Breast epithelium (tissue), 4 donors: ENCODE results near the gene PKDCC. TPM values are rescaled to one million over a fixed set of nuclear protein-coding genes. Genes with fewer than 3 reads are reported as not detected.

ENCODE experiments used
- DNase-seq, 2 donors: peaks; one replicate each; pipeline ENCODE4 v3.0.0-alpha.2; 2019; ENCODE audit warnings: low spot score in 2 of 2
- H3K27ac ChIP-seq, 2 donors: fragments of 200-600 bp; sonication (generic) in 1 of 2; one replicate each; pipeline ENCODE4 v1.5.1; 2016 to 2019; ENCODE audit warnings: mild to moderate bottlenecking in 1 of 2
- H3K27me3 ChIP-seq, 2 donors: fragments of 200-600 bp; sonication (generic) in 1 of 2; one replicate each; pipeline versions ENCODE4 v1.5.1 to v1.6.0; 2017 to 2019; ENCODE audit warnings: control low read depth in 1 of 2, mild to moderate bottlenecking in 1 of 2
- H3K36me3 ChIP-seq: fragments of 200-600 bp; one replicate; pipeline ENCODE4 v1.5.1; 2019
- H3K4me1 ChIP-seq, 2 donors: fragments of 200-600 bp; sonication (generic); one replicate each; pipeline ENCODE4 v1.5.1; 2016 to 2019; ENCODE audit warnings: control low read depth in 1 of 2
- H3K4me3 ChIP-seq, 3 donors: fragments of 200-600 bp; sonication (generic); 1 replicate in 2 of 3; 2 replicates in 1 of 3; pipeline ENCODE4 v1.5.1; 2016 to 2019; ENCODE audit warnings: mild to moderate bottlenecking in 3 of 3, moderate library complexity in 2 of 3
- H3K9me3 ChIP-seq, 2 donors: fragments of 200-600 bp; sonication (generic) in 1 of 2; one replicate each; pipeline ENCODE4 v1.5.1; 2016 to 2019; ENCODE audit warnings: control low read depth in 1 of 2
- POLR2A ChIP-seq: fragments of 450-650 bp; IDR thresholded peaks from one replicate; pipeline ENCODE4 v1.6.1; 2016; ENCODE audit warnings: antibody characterized with exemption, mild to moderate bottlenecking, moderate library complexity
- POLR2AphosphoS5 ChIP-seq, 3 donors: sonication (generic); formaldehyde crosslinking; IDR thresholded peaks; one replicate each; pipeline ENCODE4 v1.6.1; 2017; ENCODE audit warnings: antibody characterized with exemption in 3 of 3
- intact Hi-C: fragments of 100-400 bp; cut with DNase I; formaldehyde crosslinking; loops from one replicate; pipeline ENCODE4 v1.15.1; 2023; ENCODE audit warnings: low total_unique reads
- total RNA-seq, 3 donors: library from RNA; depleted of rRNA; stranded (reverse); fragments of >200 nt; gene quantifications; one replicate each; pipeline ENCODE4 v1.1.0, GENCODE V29; 2016
- TF ChIP-seq, protein P1 (sequence below), 3 donors: fragments of 450-650 bp; IDR thresholded peaks; one replicate each; pipeline ENCODE4 v1.5.1; 2016 to 2017; ENCODE audit warnings: antibody characterized with exemption in 3 of 3, mild to moderate bottlenecking in 3 of 3, moderate library complexity in 3 of 3

PKDCC gene
- total RNA-seq, 3 donors from 2014 or later: 19.3 to 131 (median 95.4) TPM

DNA sequence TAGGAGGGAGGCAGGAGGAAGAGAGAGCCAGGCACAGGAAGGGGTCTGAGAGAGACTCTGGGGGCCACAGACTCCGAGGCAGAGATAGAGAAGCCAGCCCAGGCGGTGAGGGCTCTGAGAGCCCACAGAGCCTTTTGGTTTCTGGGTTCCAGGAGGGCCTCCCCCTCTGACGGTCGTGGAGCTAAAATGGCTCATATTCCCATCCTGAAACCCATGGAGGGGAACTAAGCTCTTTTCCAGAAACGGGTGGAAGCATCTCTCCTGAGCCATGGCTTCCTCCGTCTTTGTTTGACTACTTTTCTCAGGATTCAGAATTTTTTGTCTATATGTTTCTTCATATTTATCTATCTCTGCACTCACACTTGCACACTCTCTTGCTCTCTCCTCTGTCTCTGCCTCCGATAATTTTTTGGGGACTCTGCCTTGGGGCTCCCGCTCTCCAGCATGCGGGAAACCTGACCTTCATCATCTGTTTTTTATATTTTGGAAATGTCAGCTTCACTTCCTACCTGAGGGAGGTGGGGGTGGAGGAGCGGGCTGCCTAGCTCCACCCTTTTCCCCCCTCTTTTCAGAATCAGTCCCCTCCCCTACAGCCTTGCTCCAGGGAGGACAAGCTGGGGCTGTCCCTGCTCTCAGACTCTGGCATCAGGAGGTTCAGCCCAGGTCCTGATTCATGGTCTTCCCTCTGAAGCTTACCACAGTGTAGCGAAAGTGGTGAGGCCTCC is 5.0 kb upstream of the PKDCC start:
- H3K4me1 ChIP-seq: no peaks in the 10 kb centered on the region
- no peaks in the 10 kb centered on the region for H3K27me3 ChIP-seq
- no peaks in the 10 kb centered on the region for H3K9me3 ChIP-seq
- DNase-seq: no peak
- no peak overlapping the region for H3K4me3 ChIP-seq
- TF ChIP-seq, protein P1, sequence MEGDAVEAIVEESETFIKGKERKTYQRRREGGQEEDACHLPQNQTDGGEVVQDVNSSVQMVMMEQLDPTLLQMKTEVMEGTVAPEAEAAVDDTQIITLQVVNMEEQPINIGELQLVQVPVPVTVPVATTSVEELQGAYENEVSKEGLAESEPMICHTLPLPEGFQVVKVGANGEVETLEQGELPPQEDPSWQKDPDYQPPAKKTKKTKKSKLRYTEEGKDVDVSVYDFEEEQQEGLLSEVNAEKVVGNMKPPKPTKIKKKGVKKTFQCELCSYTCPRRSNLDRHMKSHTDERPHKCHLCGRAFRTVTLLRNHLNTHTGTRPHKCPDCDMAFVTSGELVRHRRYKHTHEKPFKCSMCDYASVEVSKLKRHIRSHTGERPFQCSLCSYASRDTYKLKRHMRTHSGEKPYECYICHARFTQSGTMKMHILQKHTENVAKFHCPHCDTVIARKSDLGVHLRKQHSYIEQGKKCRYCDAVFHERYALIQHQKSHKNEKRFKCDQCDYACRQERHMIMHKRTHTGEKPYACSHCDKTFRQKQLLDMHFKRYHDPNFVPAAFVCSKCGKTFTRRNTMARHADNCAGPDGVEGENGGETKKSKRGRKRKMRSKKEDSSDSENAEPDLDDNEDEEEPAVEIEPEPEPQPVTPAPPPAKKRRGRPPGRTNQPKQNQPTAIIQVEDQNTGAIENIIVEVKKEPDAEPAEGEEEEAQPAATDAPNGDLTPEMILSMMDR (IDR thresholded peaks at IDR 0.05): no peak
- TF ChIP-seq POLR2A (no peak), POLR2AphosphoS5 (IDR thresholded peaks at IDR 0.05) (no peak)
- intact Hi-C loops: no loop called here
- no peaks in the 10 kb centered on the region for H3K36me3 ChIP-seq
- H3K27ac ChIP-seq: no peak overlapping the region

DNA sequence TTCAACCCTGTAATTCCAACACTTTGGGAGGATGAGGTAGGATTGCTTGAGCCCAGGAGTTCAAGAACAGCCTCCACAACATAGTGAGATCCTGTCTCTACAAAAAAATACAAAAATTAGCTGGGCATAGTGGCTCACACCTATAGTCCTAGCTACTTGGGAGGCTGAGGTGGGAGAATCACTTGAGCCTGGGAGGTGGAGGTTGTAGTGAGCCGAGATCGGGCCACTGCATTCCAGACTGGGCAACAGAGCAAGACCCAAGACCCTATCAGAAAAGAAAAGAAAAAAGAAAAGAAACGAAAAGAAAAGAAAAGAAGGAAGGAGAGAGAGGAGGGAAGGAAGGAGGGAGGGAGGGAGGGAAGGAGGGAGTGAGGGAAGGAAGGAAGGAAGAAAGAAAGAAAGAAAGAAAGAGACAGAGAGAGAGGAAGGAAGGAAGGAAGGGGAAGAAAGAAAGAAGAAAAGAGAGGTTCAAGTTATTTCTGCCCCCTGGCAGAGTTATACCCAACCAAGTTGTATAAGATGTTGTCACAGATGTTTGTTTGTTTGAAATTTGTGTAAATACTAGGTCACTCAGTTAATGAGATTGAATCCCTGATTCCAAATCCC is 3.9 kb upstream of the PKDCC start:
- intact Hi-C loops: no loop called here
- Histone ChIP-seq H3K36me3 (no peaks in the 10 kb centered on the region), H3K27me3 (no peaks in the 10 kb centered on the region), H3K27ac (no peak overlapping the region), H3K9me3 (no peaks in the 10 kb centered on the region), H3K4me3 (no peak overlapping the region), H3K4me1 (no peaks in the 10 kb centered on the region)
- no peak for DNase-seq
- TF ChIP-seq, protein P1 (IDR thresholded peaks at IDR 0.05): no peak
- TF ChIP-seq POLR2A: no peak
- TF ChIP-seq POLR2AphosphoS5 (IDR thresholded peaks at IDR 0.05): no peak

DNA sequence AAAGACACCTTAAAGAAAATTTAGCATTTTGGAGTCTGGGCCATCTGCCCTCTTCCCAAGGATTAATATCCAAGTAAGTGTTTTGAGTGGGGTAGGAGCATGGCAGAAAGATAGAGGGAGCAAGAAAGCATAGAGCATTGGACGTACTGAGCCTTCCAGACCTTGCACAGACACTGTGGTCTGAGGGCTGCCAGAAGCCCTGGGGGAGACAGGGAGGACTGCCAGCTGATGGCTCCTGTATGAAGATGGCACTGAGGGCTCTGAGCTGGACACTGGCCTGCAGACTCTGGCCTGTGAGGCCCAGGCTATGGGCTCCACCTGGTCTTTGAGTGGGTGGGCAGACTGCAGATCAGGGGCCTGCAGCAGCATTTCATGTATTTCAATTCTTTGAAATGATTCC is 2.9 kb upstream of the PKDCC start:
- H3K4me1 ChIP-seq: no peaks in the 10 kb centered on the region

DNA sequence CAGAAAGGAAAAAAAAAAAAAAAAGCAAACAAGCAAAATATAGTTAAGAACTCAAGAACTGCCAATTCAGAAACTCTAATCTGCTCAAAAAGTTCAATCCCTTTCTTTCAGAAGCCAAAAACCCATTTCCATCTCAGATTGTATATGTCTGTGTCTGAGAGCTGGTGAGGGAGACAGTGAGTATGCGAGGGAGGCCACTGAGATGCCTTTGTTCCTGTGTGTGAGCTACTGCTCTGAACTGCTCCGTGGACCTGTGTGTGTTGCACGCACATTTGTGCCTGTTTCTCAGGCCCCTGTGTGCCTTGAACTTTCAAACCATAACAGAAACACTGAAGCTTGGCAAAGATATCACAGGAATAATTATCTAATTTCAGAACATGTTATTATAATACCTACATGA is 2.5 kb upstream of the PKDCC start:
- Histone ChIP-seq H3K27me3 (no peaks in the 10 kb centered on the region), H3K4me3 (no peak overlapping the region), H3K27ac (peak overlapping the region in 1 of 2 donors; percentile 85), H3K36me3 (no peaks in the 10 kb centered on the region), H3K9me3 (no peaks in the 10 kb centered on the region), H3K4me1 (no peaks in the 10 kb centered on the region)
- DNase-seq: no peak
- intact Hi-C loops: no loop called here
- TF ChIP-seq POLR2A: no peak
- TF ChIP-seq, protein P1 (IDR thresholded peaks at IDR 0.05): no peak
- no peak for TF ChIP-seq POLR2AphosphoS5 (IDR thresholded peaks at IDR 0.05)

More for the DNA sequence above, 2.9 kb upstream of the PKDCC start:
- Histone ChIP-seq H3K36me3 (no peaks in the 10 kb centered on the region), H3K27ac (no peak overlapping the region), H3K4me3 (no peak overlapping the region), H3K27me3 (no peaks in the 10 kb centered on the region), H3K9me3 (no peaks in the 10 kb centered on the region)
- no peak for TF ChIP-seq POLR2AphosphoS5 (IDR thresholded peaks at IDR 0.05)
- TF ChIP-seq POLR2A: no peak
- TF ChIP-seq, protein P1 (IDR thresholded peaks at IDR 0.05): no peak
- intact Hi-C loops: no loop called here
- DNase-seq: no peak
